ENCODE results near the gene CEP85L.

- TF ChIP-seq POLR2A (IDR thresholded peaks at IDR 0.05), result no peak
- TF ChIP-seq CTCF (IDR thresholded peaks at IDR 0.05 in 4 of 5, conservative IDR thresholded peaks at IDR 0.05 in 1 of 5), result no peak
Observed at GRCh38 chr6:118598324-118598723, 53.1 kb downstream of the CEP85L start.

Data from gastrocnemius medialis (tissue), 4 donors.